ENCODE measurements around the gene AATF.

DNA sequence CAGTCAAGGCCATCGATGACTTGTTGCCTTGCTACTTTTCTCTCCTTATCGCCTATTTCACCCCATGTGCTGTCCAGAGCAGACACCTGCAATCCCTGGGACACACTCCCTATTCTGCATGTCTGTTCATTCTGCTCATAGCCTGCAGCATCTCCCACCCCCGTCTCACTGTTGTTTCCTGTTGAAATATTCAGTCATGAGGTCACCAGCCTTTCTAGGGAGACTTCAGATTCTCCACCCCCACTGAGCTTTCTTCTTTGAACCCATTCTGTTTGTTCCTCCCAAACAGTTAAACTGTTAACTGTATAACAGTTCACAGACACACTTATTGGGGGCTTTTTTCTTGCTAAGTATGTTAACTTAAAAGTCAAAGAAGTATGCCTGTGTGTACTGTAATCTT is 94.4 kb downstream of the AATF start:
- TF ChIP-seq POLR2A (IDR thresholded peaks at IDR 0.05; ENCODE audit: extremely low read depth, insufficient read length) (no peak), CTCF (IDR thresholded peaks at IDR 0.05; ENCODE audit: low read depth, low read length) (no peak)

All from NB4 (cell line).